RWPE1 (cell line): ENCODE measurements around the gene NGLY1.

ENCODE experiments used
- CTCF ChIA-PET: fragments of 350-600 bp; sonication (Branson Sonifier 250); formaldehyde crosslinking; extraction: SDS; loops from one replicate; lab custom pipeline; 2021; lab: Yijun Ruan, JAX
- POLR2A ChIA-PET: fragments of 400-600 bp; formaldehyde crosslinking; extraction: SDS; loops from one replicate; lab custom pipeline; 2020; ENCODE audit warnings: antibody characterized with exemption; ENCODE audit not compliant: low non-redundant PET; lab: Yijun Ruan, JAX
- DNase-seq: peaks from one replicate; pipeline ENCODE4 v3.0.0; 2012; ENCODE audit warnings: low spot score
- H3K27ac ChIP-seq: fragments of 450-650 bp; 2 replicates; pipeline ENCODE4 v1.5.1; 2017
- CTCF ChIP-seq: fragments of 450-650 bp; conservative IDR thresholded peaks from 2 replicates; pipeline ENCODE4 v1.5.1; 2017; ENCODE audit warnings: low read depth, mild to moderate bottlenecking

NGLY1 gene

GRCh38 chr3:25781145-25781757 is 2.0 kb downstream of the NGLY1 start:
- POLR2A ChIA-PET = no interaction called here
- no peak for TF ChIP-seq CTCF
- H3K27ac ChIP-seq = no peak overlapping the region
- no peak for DNase-seq
- CTCF ChIA-PET = no interaction called here

GRCh38 chr3:25780618-25781017 is 2.6 kb downstream of the NGLY1 start:
- no peak for TF ChIP-seq CTCF
- ChIA-PET POLR2A (no interaction called here), CTCF (no interaction called here)
- DNase-seq = no peak
- H3K27ac ChIP-seq = no peak overlapping the region

- no peak for TF ChIP-seq CTCF
- no peak for DNase-seq
- H3K27ac ChIP-seq = no peak overlapping the region
- POLR2A ChIA-PET = no interaction called here
- CTCF ChIA-PET = no interaction called here
Measured at GRCh38 chr3:25775936-25776335, 7.3 kb downstream of the NGLY1 start.

- no peak for TF ChIP-seq CTCF
- CTCF ChIA-PET = no interaction called here
- POLR2A ChIA-PET = no interaction called here
- no peak overlapping the region for H3K27ac ChIP-seq
- no peak for DNase-seq
Measured at GRCh38 chr3:25768851-25769250, 14.4 kb downstream of the NGLY1 start.

- no peak for DNase-seq
- ChIA-PET CTCF (no interaction called here), POLR2A (no interaction called here)
- no peak for TF ChIP-seq CTCF
- H3K27ac ChIP-seq = no peak overlapping the region
Measured at GRCh38 chr3:25751725-25752124, 31.5 kb downstream of the NGLY1 start.

- CTCF ChIA-PET = no interaction called here
- POLR2A ChIA-PET = no interaction called here
- no peak for TF ChIP-seq CTCF
- no peak overlapping the region for H3K27ac ChIP-seq
- no peak for DNase-seq
Measured at GRCh38 chr3:25751048-25751447, 32.2 kb downstream of the NGLY1 start.
